GM12878 (cell line): ENCODE results near the gene RBM44.

Source experiments
- BHLHE40 ChIP-seq, 2 experiments: fragments of 450-650 bp in 1 of 2; IDR thresholded peaks; 2 replicates each; pipeline ENCODE4 v1.6.1; 2011 to 2017; ENCODE audit warnings: low read depth in 2 of 2, borderline replicate concordance in 1 of 2, improper control_type of control experiment in 1 of 2, low read length in 1 of 2, mild to moderate bottlenecking in 1 of 2
- BMI1 ChIP-seq: fragments of 450-650 bp; IDR thresholded peaks from 2 replicates; pipeline ENCODE4 v1.6.1; 2016; ENCODE audit warnings: mild to moderate bottlenecking, moderate library complexity, borderline replicate concordance
- CHD2 ChIP-seq: IDR thresholded peaks from 2 replicates; pipeline ENCODE4 v1.6.1; 2011; ENCODE audit warnings: low read depth, low read length, improper control_type of control experiment, borderline replicate concordance
- CREB1 ChIP-seq: IDR thresholded peaks from 2 replicates; pipeline ENCODE4 v1.6.1; 2012; ENCODE audit warnings: low read depth, mild to moderate bottlenecking, inconsistent platforms
- HDAC6 ChIP-seq: fragments of 200-600 bp; sonication (generic); IDR thresholded peaks from one replicate; pipeline ENCODE4 v1.8.0; 2017; ENCODE audit warnings: antibody characterized with exemption; ENCODE audit not compliant: unreplicated experiment
- MAX ChIP-seq: IDR thresholded peaks from 2 replicates; pipeline ENCODE4 v1.6.1; 2012; ENCODE audit warnings: low read depth, low read length, improper control_type of control experiment
- NFIC ChIP-seq: IDR thresholded peaks from 2 replicates; pipeline ENCODE4 v1.6.1; 2012; ENCODE audit warnings: low read depth, mild to moderate bottlenecking, inconsistent platforms, low read length, moderate library complexity
- POLR2A ChIP-seq: IDR thresholded peaks from 2 replicates; pipeline ENCODE4 v1.6.1; 2011; ENCODE audit warnings: low read depth, mild to moderate bottlenecking, low read length
- RAD51 ChIP-seq: fragments of 450-650 bp; IDR thresholded peaks from 2 replicates; pipeline ENCODE4 v1.6.1; 2016; ENCODE audit warnings: moderate library complexity, mild to moderate bottlenecking, inconsistent platforms
- SRF ChIP-seq, 2 experiments: IDR thresholded peaks; 2 replicates each; pipeline ENCODE4 v1.6.1; 2011; ENCODE audit warnings: low read depth in 2 of 2, low read length in 2 of 2, mild to moderate bottlenecking in 1 of 2, moderate library complexity in 1 of 2
- YY1 ChIP-seq: IDR thresholded peaks from 2 replicates; pipeline ENCODE4 v1.6.1; 2011; ENCODE audit warnings: low read depth, mild to moderate bottlenecking, low read length
- ZNF24 ChIP-seq: fragments of 450-650 bp; IDR thresholded peaks from 2 replicates; pipeline ENCODE4 v1.6.1; 2017; ENCODE audit warnings: antibody characterized with exemption, mild to moderate bottlenecking
- TF ChIP-seq, protein P1 (sequence below), 3 experiments: IDR thresholded peaks in 2 of 3; conservative IDR thresholded peaks in 1 of 3; 2 replicates each; pipeline ENCODE4 v1.5.1; 2011; ENCODE audit warnings: low read depth in 3 of 3, low read length in 3 of 3, mild to moderate bottlenecking in 3 of 3, control low read depth in 2 of 3, moderate library complexity in 2 of 3, inconsistent platforms in 1 of 3, mixed read lengths in 1 of 3; ENCODE audit not compliant: control insufficient read depth in 2 of 3, insufficient read depth in 1 of 3; ENCODE audit errors: extremely low read depth in 1 of 3

GRCh38 chr2:237882510-237883481, 84.2 kb downstream of the RBM44 start:
- TF ChIP-seq, protein P1, sequence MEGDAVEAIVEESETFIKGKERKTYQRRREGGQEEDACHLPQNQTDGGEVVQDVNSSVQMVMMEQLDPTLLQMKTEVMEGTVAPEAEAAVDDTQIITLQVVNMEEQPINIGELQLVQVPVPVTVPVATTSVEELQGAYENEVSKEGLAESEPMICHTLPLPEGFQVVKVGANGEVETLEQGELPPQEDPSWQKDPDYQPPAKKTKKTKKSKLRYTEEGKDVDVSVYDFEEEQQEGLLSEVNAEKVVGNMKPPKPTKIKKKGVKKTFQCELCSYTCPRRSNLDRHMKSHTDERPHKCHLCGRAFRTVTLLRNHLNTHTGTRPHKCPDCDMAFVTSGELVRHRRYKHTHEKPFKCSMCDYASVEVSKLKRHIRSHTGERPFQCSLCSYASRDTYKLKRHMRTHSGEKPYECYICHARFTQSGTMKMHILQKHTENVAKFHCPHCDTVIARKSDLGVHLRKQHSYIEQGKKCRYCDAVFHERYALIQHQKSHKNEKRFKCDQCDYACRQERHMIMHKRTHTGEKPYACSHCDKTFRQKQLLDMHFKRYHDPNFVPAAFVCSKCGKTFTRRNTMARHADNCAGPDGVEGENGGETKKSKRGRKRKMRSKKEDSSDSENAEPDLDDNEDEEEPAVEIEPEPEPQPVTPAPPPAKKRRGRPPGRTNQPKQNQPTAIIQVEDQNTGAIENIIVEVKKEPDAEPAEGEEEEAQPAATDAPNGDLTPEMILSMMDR (IDR thresholded peaks at IDR 0.05 in 2 of 3, conservative IDR thresholded peaks at IDR 0.05 in 1 of 3; ENCODE audit: control insufficient read depth in 2 of 3, extremely low read depth in 1 of 3, insufficient read depth in 1 of 3, low read depth in 3 of 3, low read length in 3 of 3), result no peak
- no peak for TF ChIP-seq BHLHE40 (IDR thresholded peaks at IDR 0.05; ENCODE audit: borderline replicate concordance in 1 of 2, low read depth in 2 of 2, low read length in 1 of 2)
- no peak for TF ChIP-seq CREB1
- TF ChIP-seq SRF (IDR thresholded peaks at IDR 0.05; ENCODE audit: low read depth in 2 of 2, low read length in 2 of 2), result no peak
- TF ChIP-seq HDAC6, result no peak
- TF ChIP-seq POLR2A, result no peak
- no peak for TF ChIP-seq BMI1
- no peak for TF ChIP-seq RAD51
- no peak for TF ChIP-seq MAX
- no peak for TF ChIP-seq NFIC
- no peak for TF ChIP-seq CHD2
- no peak for TF ChIP-seq ZNF24
- TF ChIP-seq YY1, result no peak
